HG03064 (cell line): ENCODE results near the gene PARD3B.

Experiments used
- ATAC-seq: cut with Tn5 transposase; IDR thresholded peaks from one replicate; pipeline ENCODE4 v1.9.1; 2021; ENCODE audit warnings: low read depth; ENCODE audit not compliant: unreplicated experiment

PARD3B gene

DNA sequence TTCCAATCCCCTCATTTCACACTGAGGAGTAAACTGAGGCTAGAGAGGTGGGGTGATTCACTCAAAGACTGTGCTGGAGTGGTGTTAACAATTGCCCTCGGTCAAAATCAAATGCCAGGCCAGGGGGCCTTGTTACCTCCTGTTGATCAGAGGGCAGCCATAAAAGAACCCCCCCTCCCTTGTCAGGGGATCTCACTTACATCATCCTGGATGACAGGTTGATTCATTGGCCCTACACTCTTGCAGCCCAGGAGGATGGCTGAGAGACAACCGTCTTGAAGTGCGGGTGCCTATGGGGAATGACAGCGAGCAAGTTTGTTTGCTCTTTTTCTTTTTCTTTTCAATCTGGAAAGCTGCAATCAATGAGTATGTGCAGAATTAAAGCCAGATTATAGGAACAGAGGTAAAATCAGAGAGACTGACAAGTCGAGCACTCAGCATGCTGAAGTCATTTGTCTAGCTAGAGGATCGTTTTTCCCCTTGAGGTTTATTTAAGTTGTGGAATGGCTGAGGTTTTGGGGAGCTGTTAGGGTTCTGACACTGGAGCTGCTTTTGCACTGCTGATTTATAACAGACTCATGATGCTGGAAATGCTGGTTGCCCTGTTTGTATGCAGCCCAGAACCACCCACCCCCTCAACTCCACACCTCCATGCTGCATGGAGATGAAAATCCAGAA, 1110.6 kb downstream of the PARD3B start:
- no peak for ATAC-seq

DNA sequence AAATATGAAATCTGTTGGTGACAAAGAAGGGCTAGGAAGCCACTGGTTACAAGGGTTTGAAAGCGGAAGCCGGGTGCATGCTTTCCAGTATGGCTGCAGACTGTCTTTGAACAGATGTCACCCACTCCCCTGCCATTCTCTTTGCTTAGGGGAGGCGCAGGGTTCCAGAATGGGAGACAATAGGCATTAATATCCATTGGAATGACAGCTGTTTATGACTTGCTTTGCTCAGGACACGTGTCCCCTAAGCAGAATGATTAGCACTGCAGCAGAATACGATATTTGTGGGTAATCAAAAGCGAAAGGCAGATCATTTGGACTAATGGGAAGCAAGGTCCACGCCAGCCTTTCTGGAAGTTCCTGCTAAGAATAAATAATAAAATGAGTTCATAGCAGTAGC, 1111.2 kb downstream of the PARD3B start:
- no peak for ATAC-seq

DNA sequence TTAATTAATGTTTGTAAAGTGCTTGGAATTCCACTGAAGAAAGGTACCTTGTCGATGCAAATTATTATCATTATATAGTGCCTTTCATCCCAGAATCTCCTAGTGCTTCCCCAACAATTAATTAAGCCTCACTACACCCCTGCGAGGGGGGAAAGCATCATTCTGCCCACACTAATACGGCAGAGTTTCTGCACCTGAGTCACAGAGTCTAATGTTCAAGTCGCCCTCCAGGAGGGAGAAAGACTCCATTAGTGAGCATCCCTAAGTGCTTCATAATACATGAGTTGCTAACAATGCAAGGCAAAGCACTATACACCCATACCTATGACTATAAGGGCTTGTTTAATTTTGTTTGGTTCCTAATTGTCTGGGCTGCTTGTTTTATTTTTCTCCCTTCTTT, 1111.7 kb downstream of the PARD3B start:
- no peak for ATAC-seq

- ATAC-seq = no peak
Measured at GRCh38 chr2:205657579-205657978, 1112.3 kb downstream of the PARD3B start.

DNA sequence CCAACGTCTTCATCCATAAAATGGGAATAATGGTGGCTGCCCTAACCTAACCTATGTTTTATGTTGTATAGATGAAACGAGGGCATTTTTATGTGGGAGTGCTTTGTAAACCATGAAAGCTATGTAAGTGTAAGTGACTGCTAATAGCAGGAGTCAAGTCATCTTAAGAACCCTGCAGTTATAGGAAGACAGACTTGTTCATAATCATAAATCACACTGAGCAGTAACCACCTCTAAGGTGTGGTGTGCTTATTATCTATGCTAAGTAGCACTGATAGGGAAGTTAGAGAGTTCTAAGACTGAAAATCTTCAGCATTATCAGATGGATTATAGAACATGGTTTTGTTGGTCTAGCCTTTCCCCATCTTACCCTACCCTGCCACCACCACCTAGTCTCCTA, 1112.8 kb downstream of the PARD3B start:
- ATAC-seq = no peak

GRCh38 chr2:205658572-205658971, 1113.3 kb downstream of the PARD3B start:
- no peak for ATAC-seq

DNA sequence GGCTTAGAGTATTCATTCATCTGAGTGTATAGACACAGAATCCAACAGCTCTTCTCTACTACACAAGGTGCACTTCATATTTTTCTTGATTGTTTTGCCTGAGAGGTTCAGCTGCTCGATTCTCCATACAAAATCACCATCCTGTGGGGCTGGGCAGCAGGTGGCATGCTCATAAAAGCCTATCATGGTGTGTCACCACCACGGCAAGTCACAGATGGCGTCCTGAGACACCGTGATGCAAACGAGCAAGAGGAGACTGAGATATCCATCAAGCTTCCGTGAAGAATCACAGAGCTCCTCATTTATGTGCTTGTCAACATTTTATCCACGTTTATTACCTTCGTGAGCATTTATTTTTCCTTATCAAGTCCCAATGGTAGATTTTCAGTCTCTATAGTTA, 1114.6 kb downstream of the PARD3B start:
- no peak for ATAC-seq

GRCh38 chr2:205660521-205661124, 1115.3 kb downstream of the PARD3B start:
- ATAC-seq = peak; percentile 72

DNA sequence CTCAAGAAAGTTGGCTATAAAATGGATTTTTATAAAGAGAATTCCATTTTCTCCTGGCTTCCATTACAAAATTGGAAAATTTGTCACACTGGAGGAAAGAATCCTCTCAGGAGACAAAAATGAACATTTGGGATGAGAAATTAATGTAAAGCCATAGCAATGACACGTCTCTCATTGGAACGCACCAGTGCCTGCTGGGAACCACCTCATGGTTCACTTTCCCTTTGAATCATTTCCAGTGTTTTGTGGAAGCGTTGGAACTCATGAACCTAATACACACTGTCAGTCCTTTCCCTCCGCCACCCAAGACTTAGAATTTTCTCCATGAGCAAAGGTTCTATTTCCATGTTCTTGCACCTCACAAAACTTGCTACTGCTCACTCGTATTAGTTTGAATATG, 1116.0 kb downstream of the PARD3B start:
- no peak for ATAC-seq

- no peak for ATAC-seq
Measured at GRCh38 chr2:205662206-205662965, 1117.1 kb downstream of the PARD3B start.

DNA sequence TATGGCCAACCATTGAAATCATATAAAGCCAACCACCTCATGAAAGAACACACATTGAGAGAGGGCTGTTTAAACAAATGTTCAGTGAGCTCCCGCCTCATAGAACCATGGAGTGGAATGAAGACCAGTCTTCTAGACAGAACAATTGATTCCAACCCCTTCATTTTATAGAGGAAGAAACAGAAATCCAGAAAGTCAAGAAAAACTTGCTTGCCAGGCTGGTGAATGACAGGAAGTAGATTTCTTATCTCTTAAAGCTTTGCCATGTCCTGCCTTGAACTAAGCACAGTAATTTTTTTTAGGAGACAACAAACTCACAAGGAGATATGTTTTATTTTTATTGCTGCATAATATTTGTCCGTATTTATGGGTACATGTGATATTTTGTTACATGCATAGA, 1120.5 kb downstream of the PARD3B start:
- no peak for ATAC-seq
